ENCODE results near the gene SPACDR.
A peak's percentile ranks its signal among the peaks of the same experiment; 100 is the strongest.

Gene SPACDR

GRCh38 chr7:100484673-100485045 is 20.6 kb upstream of the SPACDR start:
- DNase-seq = no peak

- DNase-seq = peak; percentile 56
These were observed 19.9 kb upstream of the SPACDR start, which contains the start of gene NYAP1 for GRCh38 chr7:100483722-100484672. Gene NYAP1, plus strand, starts transcription at chr7:100483927. Its CDS starts 1,385 bp downstream, at chr7:100485312.

- DNase-seq = peak; percentile 82
These were observed 19.1 kb upstream of the SPACDR start for GRCh38 chr7:100483090-100483721.

DNA sequence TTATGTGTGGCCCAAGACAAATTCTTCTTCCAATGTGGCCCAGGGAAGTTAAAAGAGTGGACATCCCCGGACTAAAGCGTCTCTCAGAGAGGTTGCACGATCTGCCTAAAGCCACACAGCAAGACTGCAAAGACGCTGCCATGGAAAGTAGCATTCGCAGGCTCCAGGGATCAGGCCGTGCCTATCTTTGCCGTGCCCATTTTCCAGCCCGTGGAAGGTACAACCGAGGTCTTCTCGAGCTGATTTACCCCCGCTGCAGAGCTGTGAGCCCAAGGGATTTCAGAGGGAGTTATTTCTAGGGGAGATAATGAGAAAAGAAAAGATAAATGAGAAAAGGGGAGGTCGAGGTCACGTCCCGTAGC is 18.6 kb upstream of the SPACDR start:
- DNase-seq = no peak

DNA sequence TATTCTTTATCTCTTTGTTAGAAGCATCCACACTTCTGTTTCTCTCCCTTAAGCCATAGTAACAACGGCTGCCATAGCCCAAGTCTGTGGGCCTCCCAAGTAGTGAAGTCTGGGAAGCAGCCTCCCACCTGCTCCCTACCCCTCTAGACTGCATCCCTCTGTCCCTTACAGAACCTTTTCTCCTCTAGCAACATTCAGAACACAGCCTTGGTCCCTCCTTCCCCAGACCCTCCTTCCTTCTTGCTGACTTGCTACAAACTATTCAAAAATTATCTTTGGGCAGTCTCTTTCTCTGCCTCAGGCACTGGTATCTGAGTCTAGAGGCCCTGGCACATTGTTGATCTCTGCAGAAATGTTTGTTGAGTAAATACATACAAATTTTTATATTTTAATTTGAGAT is 17.4 kb upstream of the SPACDR start:
- DNase-seq = no peak

DNA sequence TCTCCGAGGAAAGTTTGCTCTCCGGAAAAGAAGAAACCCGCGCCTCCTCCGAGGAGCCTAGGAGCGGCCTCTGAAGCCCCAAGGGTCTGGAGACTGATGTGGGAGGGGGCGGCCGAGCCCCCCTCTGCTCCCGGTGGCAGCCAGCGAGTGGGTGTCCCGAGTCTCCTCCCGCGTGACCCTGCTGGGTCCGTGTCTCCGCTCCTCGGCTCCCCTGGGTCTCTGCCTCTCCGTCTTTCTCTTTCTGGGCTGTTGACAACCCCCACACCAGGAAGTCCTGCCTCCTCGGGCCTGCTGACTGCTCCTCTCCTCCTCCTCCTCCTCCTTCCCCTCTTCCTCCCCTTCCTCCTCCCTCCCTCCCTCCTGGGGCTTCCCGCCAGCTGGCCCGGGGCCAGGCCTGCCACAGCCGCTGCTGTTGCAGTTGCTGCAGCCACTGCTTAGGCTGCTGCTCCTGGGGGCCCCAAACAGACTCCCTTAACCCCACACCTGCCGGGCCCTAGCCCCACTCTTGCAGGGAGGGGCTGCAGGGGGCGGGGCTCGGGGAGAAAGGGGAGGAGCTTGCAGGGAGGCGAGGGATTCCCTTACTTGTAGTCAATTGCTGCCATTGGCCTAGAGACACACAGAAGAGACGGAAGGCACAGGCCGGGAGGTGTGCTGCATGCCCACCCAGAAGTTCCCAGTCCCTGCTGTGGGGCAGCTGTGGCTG is 15.0 kb upstream of the SPACDR start, which contains the start of gene TSC22D4:
TSS of gene TSC22D4 (minus strand) at position 257 of the 703 bp plus-strand sequence. CDS start 1,176 bp downstream, outside the sequence.
- peak; percentile 85 for DNase-seq

DNA sequence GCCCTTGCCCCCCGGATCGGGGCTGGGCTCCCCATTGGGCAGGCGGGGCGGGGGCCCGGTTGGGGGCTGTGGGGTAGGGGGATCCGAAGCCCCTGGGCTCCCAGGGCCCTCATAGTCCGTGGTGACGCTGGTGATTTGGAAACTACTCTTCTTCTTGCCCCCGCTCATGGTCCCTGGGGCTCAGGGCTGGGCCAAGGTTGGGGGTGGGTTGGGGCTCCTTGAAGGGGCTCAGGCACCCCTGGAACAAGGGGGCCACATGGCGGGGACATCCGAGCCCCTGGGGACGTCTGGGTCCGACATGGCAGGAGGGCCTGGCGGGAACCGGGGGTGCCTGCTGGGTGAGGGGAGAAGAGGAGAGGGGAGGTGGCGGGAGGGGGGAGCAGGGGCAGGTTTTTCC is 13.8 kb upstream of the SPACDR start:
- no peak for DNase-seq

- DNase-seq = peak; percentile 37
These were observed 13.1 kb upstream of the SPACDR start for GRCh38 chr7:100476903-100477870.

GRCh38 chr7:100476101-100476780 is 12.2 kb upstream of the SPACDR start:
- DNase-seq = no peak

GRCh38 chr7:100475549-100475948 is 11.5 kb upstream of the SPACDR start:
- no peak for DNase-seq

GRCh38 chr7:100472854-100473499 is 8.9 kb upstream of the SPACDR start:
- no peak for DNase-seq

DNA sequence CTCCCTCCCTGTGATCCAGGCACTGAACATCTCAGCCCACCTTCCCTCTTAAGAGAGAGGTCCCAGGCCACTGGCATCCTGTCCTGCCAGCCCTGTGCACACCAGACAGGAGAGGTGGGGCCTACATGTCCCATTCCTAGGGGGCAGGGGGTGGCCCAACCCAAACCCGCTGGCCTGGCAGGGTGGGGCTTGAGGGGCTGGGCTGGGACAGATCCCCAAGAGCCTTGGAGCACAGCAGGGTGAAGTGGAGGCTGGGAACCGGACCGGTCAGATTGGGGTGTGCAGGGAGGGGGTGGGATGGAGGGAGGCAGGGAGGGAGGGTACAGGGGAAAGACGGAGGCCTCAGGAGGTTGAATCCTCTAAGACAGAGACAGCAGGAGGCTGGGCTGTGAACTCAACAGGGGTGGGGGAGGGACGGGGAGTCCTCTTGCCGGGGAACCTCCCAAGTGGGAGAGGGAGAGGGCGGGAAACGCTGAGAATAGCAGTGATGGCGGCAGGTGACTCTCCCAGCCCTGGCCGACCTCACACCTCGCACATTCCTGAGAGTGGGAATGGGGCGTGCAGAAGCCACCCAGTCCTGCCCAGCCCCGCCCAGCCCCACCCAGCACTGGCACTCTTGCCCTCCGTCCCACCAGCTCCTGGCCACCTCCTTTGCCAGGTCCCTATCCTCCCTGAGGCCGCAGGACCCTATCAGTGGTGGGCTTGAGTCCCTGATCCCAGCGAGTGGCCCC is 8.2 kb upstream of the SPACDR start:
- DNase-seq = no peak

GRCh38 chr7:100471021-100471420 is 7.0 kb upstream of the SPACDR start:
- no peak for DNase-seq

DNA sequence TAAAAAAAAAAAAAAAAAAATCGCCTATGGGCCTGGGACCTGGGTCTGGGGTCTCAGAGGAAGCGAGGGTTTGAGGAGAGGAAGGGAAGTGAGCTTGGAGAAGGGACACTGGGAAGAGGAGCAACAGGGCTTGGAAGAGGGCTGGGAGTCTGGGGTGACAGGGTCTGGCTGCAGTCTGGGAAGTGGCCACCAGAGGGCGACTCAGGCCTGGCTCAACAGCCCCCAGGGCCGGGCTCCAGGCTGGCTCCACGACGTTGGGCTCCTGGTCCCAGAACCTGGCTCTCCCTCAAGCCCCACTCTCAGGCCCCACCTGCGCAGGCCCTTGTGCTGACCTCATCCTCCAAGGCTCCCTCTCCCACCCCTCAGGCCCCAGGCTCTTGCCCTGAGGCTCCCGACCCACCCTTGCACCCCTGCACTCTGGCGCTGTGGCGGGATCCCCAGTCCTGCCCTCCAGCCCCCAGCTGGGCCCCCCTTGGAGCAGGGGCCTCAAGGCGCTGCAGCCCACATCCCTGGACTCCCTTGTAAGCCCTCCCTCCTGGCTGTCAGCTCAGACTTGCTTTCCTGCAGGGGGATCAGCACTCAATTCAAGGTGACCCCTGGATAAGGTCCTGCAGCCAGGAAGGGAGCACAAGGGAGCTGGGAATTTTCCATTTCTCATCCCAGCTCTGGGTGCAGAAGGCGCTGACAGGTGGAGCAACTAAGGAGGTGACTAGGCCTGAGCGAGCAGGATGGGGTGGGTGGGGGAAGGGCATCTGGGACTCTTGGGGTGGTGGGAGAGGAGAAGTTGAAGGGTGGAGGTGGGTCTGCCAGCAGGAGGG is 5.4 kb upstream of the SPACDR start:
- peak; percentile 91 for DNase-seq

GRCh38 chr7:100467638-100468373 is 3.7 kb upstream of the SPACDR start:
- DNase-seq = no peak

- no peak for DNase-seq
These were observed 2.9 kb upstream of the SPACDR start for GRCh38 chr7:100466653-100467605.

- DNase-seq = no peak
These were observed 1.7 kb upstream of the SPACDR start for GRCh38 chr7:100465702-100466311.

Data from T-helper 9 cell (primary cell).